HCT116 (cell line): ENCODE measurements around the gene CTU1. TPM values are rescaled to one million over a fixed set of nuclear protein-coding genes. Genes with fewer than 3 reads are reported as not detected.

Experiments
- ATAC-seq: fragments of 200-7000 bp; cut with Tn5 transposase; 2 replicates; pipeline ENCODE4 v1.9.1; 2020; ENCODE audit warnings: mild to moderate bottlenecking, moderate library complexity
- BruUV-seq: library from RNA; stranded (reverse); fragments of 400-500 nt; replicated peaks from 2 replicates; lab custom pipeline; 2021; lab: Mats Ljungman, UMichigan
- CTCF ChIA-PET: fragments of 300-600 bp; sonication (Branson Sonifier 250); formaldehyde crosslinking; loops from one replicate; lab custom pipeline; 2021; ENCODE audit warnings: antibody characterized with exemption; lab: Charles Lee
- POLR2A ChIA-PET: fragments of 300-600, 350-600 bp; sonication (Branson Sonifier 250); formaldehyde crosslinking; loops from one replicate; lab custom pipeline; 2021; ENCODE audit warnings: antibody characterized with exemption; lab: Charles Lee
- RAD21 ChIA-PET, 2 experiments: fragments of 300-600 bp; sonication (Branson Sonifier 250); formaldehyde crosslinking; loops; one replicate each; lab custom pipeline; 2023; ENCODE audit warnings: low total read pairs in 2 of 2; ENCODE audit not compliant: uncharacterized antibody in 2 of 2, unreplicated experiment in 2 of 2, low non-redundant PET in 1 of 2; lab: Charles Lee
- DNase-seq: peaks from one replicate; pipeline ENCODE4 v3.0.0-alpha.2; 2010; ENCODE audit warnings: low read depth, low spot score
- H2AFZ ChIP-seq: fragments of 200-600 bp; shearing (Covaris generic), sonication (generic); 2 replicates; pipeline ENCODE4 v1.6.1; 2017; ENCODE audit warnings: low read depth, mixed run types, mixed read lengths, antibody characterized with exemption, low read length; ENCODE audit not compliant: poor library complexity, severe bottlenecking
- H3K27ac ChIP-seq: 2 replicates; pipeline ENCODE4 v1.5.1; 2012; ENCODE audit warnings: low read depth, low read length
- H3K27me3 ChIP-seq: fragments of 200-600 bp; sonication (generic); 2 replicates; pipeline ENCODE4 v1.6.1; 2016; ENCODE audit warnings: mixed run types, low read length, mixed read lengths; ENCODE audit not compliant: insufficient read depth
- H3K36me3 ChIP-seq, 2 experiments: fragments of 200-500 bp in 1 of 2; fragments of 200-600 bp in 1 of 2; sonication (Bioruptor generic) in 1 of 2; sonication (generic) in 1 of 2; 2 replicates each; pipeline versions ENCODE4 v1.5.1 to v1.6.1; 2014 to 2016; ENCODE audit warnings: low read length in 2 of 2, inconsistent platforms in 1 of 2, mixed read lengths in 1 of 2, mixed run types in 1 of 2; ENCODE audit not compliant: insufficient read depth in 2 of 2, control insufficient read depth in 1 of 2
- H3K4me1 ChIP-seq, 2 experiments: fragments of 200-600 bp in 1 of 2; sonication (generic) in 1 of 2; 2 replicates each; pipeline versions ENCODE4 v1.5.1 to v1.6.1; 2012 to 2017; ENCODE audit warnings: low read length in 2 of 2, inconsistent platforms in 1 of 2, mild to moderate bottlenecking in 1 of 2, mixed read lengths in 1 of 2, mixed run types in 1 of 2, moderate library complexity in 1 of 2; ENCODE audit not compliant: insufficient read depth in 2 of 2, control insufficient read depth in 1 of 2
- H3K4me2 ChIP-seq: fragments of 200-600 bp; sonication (generic); 2 replicates; pipeline ENCODE4 v1.6.1; 2017; ENCODE audit warnings: mixed run types, low read length, mixed read lengths
- H3K4me3 ChIP-seq, 2 experiments: fragments of 200-600 bp in 1 of 2; sonication (generic) in 1 of 2; replicated peaks in 1 of 2; 2 replicates each; pipeline ENCODE4 v1.5.1; 2011 to 2016; ENCODE audit warnings: low read length in 2 of 2, control low read depth in 1 of 2, low read depth in 1 of 2, mild to moderate bottlenecking in 1 of 2, mixed read lengths in 1 of 2, mixed run types in 1 of 2
- H3K79me2 ChIP-seq: fragments of 200-600 bp; sonication (generic); 2 replicates; pipeline ENCODE4 v1.6.1; 2017; ENCODE audit warnings: mild to moderate bottlenecking, mixed run types, low read length, moderate library complexity, mixed read lengths; ENCODE audit not compliant: insufficient read depth
- H3K9ac ChIP-seq: fragments of 200-600 bp; sonication (generic); 2 replicates; pipeline ENCODE4 v1.6.1; 2016; ENCODE audit warnings: low read length, mixed read lengths
- H3K9me2 ChIP-seq: fragments of 200-600 bp; sonication (generic), shearing (Covaris generic); 2 replicates; pipeline ENCODE4 v1.6.1; 2017; ENCODE audit warnings: mixed run types, mild to moderate bottlenecking, moderate library complexity; ENCODE audit not compliant: insufficient read depth
- H3K9me3 ChIP-seq, 2 experiments: fragments of 200-500 bp in 1 of 2; fragments of 200-600 bp in 1 of 2; sonication (Bioruptor generic) in 1 of 2; sonication (generic) in 1 of 2; 2 replicates each; pipeline ENCODE4 v1.6.1; 2014 to 2017; ENCODE audit warnings: low read length in 2 of 2, mixed read lengths in 2 of 2, inconsistent platforms in 1 of 2, low read depth in 1 of 2, mild to moderate bottlenecking in 1 of 2, mixed run types in 1 of 2, moderate library complexity in 1 of 2; ENCODE audit not compliant: control insufficient read depth in 1 of 2, insufficient read depth in 1 of 2
- H4K20me1 ChIP-seq: fragments of 200-600 bp; sonication (generic), shearing (Covaris generic); 2 replicates; pipeline ENCODE4 v1.6.1; 2017; ENCODE audit warnings: mixed run types, mild to moderate bottlenecking, moderate library complexity; ENCODE audit not compliant: insufficient read depth
- CEBPB ChIP-seq: IDR thresholded peaks from 2 replicates; pipeline ENCODE4 v1.6.1; 2012; ENCODE audit warnings: low read depth
- EGR1 ChIP-seq: IDR thresholded peaks from 2 replicates; pipeline ENCODE4 v1.6.1; 2012; ENCODE audit warnings: low read depth
- ELF1 ChIP-seq: IDR thresholded peaks from 2 replicates; pipeline ENCODE4 v1.6.1; 2012; ENCODE audit warnings: low read depth, borderline replicate concordance
- EZH2 ChIP-seq: fragments of 200-600 bp; sonication (generic); IDR thresholded peaks from 2 replicates; pipeline ENCODE4 v1.6.1; 2017; ENCODE audit warnings: antibody characterized with exemption, mixed run types
- EZH2phosphoT487 ChIP-seq: fragments of 200-600 bp; IDR thresholded peaks from 2 replicates; pipeline ENCODE4 v1.6.1; 2018; ENCODE audit warnings: antibody characterized with exemption, borderline replicate concordance
- POLR2A ChIP-seq: IDR thresholded peaks from 2 replicates; pipeline ENCODE4 v1.7.0; 2011; ENCODE audit warnings: borderline replicate concordance; ENCODE audit not compliant: insufficient read depth, insufficient read length; ENCODE audit errors: extremely low read depth
- POLR2AphosphoS5 ChIP-seq: IDR thresholded peaks from 2 replicates; pipeline ENCODE4 v1.6.1; 2011; ENCODE audit warnings: mild to moderate bottlenecking, low read depth, low read length, moderate library complexity
- RAD21 ChIP-seq: IDR thresholded peaks from 2 replicates; pipeline ENCODE4 v1.6.1; 2012; ENCODE audit warnings: low read depth, mild to moderate bottlenecking
- SIN3A ChIP-seq: IDR thresholded peaks from 2 replicates; pipeline ENCODE4 v1.6.1; 2012; ENCODE audit warnings: low read depth
- TCF7L2 ChIP-seq: IDR thresholded peaks from 2 replicates; pipeline ENCODE4 v1.7.0; 2011; ENCODE audit warnings: borderline replicate concordance, inconsistent platforms; ENCODE audit not compliant: insufficient read depth, insufficient read length; ENCODE audit errors: extremely low read depth
- YY1 ChIP-seq: IDR thresholded peaks from 2 replicates; pipeline ENCODE4 v1.6.1; 2011; ENCODE audit warnings: low read length, low read depth, moderate library complexity, mild to moderate bottlenecking; ENCODE audit not compliant: insufficient replicate concordance; ENCODE audit errors: extremely low read depth
- ZFX ChIP-seq: fragments of 450-650 bp; IDR thresholded peaks from 2 replicates; pipeline ENCODE4 v1.6.1; 2017
- ZNF274 ChIP-seq: fragments of 200-500 bp; sonication (Bioruptor generic); IDR thresholded peaks from 2 replicates; pipeline ENCODE4 v1.6.1; 2014; ENCODE audit warnings: mild to moderate bottlenecking, low read depth, low read length, inconsistent platforms
- intact Hi-C: fragments of 100-400 bp; cut with micrococcal nuclease; formaldehyde crosslinking; loops from 2 replicates; pipeline ENCODE4 v1.10.0; 2022
- total RNA-seq: library from RNA; stranded (reverse); gene quantifications from one replicate; pipeline ENCODE4 v1.2.1, GENCODE V29; 2021; ENCODE audit not compliant: unreplicated experiment

Gene CTU1
- total RNA-seq, 1 experiment from 2014 or later = 14.0 TPM

DNA sequence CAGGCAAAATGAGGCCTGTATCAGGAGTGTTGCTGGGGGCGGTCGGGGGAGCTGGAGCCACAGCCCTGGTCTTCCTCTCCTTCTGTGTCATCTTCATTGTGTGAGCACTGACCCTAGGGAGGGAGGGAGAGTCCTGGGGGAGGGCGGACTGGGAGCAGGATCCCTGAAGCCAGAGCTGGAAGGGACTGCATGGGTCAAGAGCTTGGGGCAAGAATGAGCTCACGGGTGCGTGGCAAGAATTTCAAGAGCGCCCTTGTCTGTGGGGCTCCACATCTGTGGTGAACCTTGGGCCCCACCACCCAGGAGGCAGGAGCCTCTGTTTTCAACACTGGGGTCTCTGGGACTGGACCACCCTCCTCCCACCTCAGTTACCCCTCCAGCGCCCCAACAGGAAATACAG, 38.5 kb upstream of the CTU1 start:
- H3K27ac ChIP-seq = no peak overlapping the region
- no peaks in the 10 kb centered on the region for H3K36me3 ChIP-seq
- no peaks in the 10 kb centered on the region for H3K79me2 ChIP-seq
- ChIA-PET POLR2A (no interaction called here), CTCF (no interaction called here), RAD21 (no interaction called here)
- no peaks in the 10 kb centered on the region for H4K20me1 ChIP-seq
- H3K4me1 ChIP-seq = no peaks in the 10 kb centered on the region
- no peak overlapping the region for H3K4me3 ChIP-seq
- intact Hi-C loops = no loop called here
- no peaks in the 10 kb centered on the region for H3K27me3 ChIP-seq
- no peak for TF ChIP-seq CEBPB
- no peak for TF ChIP-seq ELF1
- TF ChIP-seq POLR2AphosphoS5 = no peak
- TF ChIP-seq EZH2 = no peak
- H3K9ac ChIP-seq = no peak overlapping the region
- BruUV-seq = no TSS peak
- H3K9me2 ChIP-seq = no peaks in the 10 kb centered on the region
- ATAC-seq = no peak
- DNase-seq = no peak
- H2AFZ ChIP-seq = no peak overlapping the region
- H3K4me2 ChIP-seq = no peak overlapping the region
- no peaks in the 10 kb centered on the region for H3K9me3 ChIP-seq

DNA sequence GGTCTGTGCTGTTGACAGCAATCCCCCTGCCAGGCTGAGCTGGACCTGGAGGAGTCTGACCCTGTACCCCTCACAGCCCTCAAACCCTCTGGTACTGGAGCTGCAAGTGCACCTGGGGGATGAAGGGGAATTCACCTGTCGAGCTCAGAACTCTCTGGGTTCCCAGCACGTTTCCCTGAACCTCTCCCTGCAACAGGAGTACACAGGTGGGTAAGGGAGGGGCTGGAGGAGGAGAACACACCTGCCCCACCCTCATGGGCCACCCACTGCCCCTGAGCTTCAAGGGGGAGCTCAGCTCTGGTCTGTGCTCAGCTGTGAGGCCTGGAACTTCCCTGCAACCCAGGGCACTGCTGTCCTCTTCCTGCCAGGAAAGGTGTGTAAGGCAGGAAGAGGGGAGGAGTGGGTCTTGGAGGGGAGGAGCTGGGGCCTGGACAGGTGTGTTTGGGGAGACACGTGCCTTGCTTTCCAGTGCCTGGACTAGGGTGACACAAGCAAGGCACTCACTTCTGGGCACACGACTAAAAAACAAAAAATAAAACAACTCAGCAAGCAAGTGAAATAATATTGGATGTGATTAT, 37.8 kb upstream of the CTU1 start:
- CTCF ChIA-PET = interaction anchor here (1.1 to 1.3 kb wide), 2 partner anchors 12 to 262 kb away, joined by 3 read pairs; no protein-coding TSS in a partner anchor
- ATAC-seq (no peak), DNase-seq (no peak)
- intact Hi-C loops = no loop called here
- H3K4me2 ChIP-seq = no peak overlapping the region
- no peaks in the 10 kb centered on the region for H3K9me3 ChIP-seq
- no peaks in the 10 kb centered on the region for H3K79me2 ChIP-seq
- H3K4me3 ChIP-seq = no peak overlapping the region
- no TSS peak for BruUV-seq
- no peaks in the 10 kb centered on the region for H4K20me1 ChIP-seq
- H3K27me3 ChIP-seq = no peaks in the 10 kb centered on the region; the same call in 1 of the 2 replicates
- TF ChIP-seq SIN3A (no peak), RAD21 (no peak), POLR2A (no peak), ZNF274 (no peak), POLR2AphosphoS5 (no peak), ELF1 (no peak), ZFX (no peak), TCF7L2 (no peak), EZH2phosphoT487 (no peak), YY1 (no peak), EGR1 (no peak), EZH2 (no peak)
- H3K9ac ChIP-seq = no peak overlapping the region
- no peak overlapping the region for H3K27ac ChIP-seq
- no peaks in the 10 kb centered on the region for H3K36me3 ChIP-seq
- no peaks in the 10 kb centered on the region for H3K4me1 ChIP-seq
- no peak overlapping the region for H2AFZ ChIP-seq
- POLR2A ChIA-PET = no interaction called here
- no peaks in the 10 kb centered on the region for H3K9me2 ChIP-seq
- RAD21 ChIA-PET = no interaction called here
